A549 treated with GW870086 at 1 μM for 4 hours (cell line): ENCODE results near the gene GABRQ. TPM values are rescaled to one million over a fixed set of nuclear protein-coding genes. Genes with fewer than 3 reads are reported as not detected.

ENCODE experiments used
- total RNA-seq: library from RNA; stranded (reverse); fragments of 200-300 nt; extraction: Qiagen RNA extraction; gene quantifications from 5 replicates; pipeline ENCODE4 v1.2.3, GENCODE V29; 2022; ENCODE audit warnings: low read depth

Gene GABRQ
- total RNA-seq, result 0.18 to 0.27 TPM (median 0.23 TPM) in 5 replicates

DNA sequence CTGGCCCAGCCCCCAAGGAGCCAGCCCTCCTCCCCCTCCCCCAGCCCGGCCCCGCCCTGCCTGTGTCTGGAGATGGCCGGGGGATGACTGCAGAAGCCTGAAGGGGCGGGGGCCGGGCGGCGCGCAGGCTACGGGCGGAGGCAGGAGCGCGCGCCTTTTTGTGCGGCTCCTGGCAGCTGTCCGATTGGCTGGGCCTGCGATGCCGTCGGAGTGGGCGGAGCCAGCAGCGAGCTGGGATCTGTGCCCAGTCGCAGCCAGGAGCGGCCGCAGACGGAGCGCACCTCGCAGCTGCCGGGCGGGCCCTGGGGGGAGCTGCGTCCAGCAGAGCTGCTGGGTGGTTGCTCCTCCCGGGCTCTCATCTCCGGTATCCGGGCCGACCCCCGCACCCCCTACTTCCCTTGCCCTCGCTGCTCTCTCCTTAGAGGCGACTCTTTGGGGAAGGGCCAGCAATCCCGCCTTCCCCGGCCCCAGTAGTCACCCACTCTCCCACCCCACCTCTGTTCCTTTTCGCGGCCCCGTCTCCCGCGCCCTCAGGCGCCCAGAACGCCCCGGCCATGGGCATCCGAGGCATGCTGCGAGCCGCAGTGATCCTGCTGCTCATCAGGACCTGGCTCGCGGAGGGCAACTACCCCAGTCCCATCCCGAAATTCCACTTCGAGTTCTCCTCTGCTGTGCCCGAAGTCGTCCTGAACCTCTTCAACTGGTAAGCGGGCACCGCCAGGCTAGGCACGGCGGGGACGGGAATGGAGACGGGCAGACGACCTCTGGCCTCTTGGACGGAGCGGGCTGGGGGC lies at the start of gene GABRQ:
Gene GABRQ (plus strand): TSS at position 247 of the 794 bp plus-strand sequence. CDS start 308 bp downstream, at position 555.

DNA sequence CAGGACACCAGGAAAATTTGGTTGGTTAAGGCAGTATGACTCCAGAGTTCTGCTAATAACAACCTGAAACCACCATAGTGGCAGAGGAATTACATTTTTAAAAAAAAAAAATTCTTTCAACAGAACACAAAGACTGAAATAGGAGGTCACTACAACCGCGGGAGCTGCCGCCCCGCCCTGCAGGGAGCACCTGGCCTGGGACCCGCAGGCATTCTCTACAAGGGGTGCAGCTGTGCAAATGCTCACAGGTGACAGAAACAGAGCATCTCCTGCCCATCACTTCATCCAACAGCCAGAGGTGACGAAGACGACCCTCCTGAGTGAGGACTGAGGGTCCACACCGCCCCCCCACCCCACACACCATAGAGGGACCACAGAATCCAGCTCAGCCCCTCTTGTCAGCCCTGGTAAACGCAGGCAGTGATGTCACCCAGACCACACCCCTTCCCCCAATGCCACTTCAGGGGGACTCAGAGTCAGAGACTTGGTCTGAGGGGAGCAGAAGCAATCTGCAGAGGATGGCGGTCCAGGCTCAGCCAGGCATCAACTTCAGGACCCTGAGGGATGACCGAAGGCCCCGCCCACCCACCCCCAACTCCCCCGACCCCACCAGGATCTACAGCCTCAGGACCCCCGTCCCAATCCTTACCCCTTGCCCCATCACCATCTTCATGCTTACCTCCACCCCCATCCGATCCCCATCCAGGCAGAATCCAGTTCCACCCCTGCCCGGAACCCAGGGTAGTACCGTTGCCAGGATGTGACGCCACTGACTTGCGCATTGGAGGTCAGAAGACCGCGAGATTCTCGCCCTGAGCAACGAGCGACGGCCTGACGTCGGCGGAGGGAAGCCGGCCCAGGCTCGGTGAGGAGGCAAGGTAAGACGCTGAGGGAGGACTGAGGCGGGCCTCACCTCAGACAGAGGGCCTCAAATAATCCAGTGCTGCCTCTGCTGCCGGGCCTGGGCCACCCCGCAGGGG lies 60.5 kb downstream of the GABRQ start, which contains the start of gene MAGEA3:
Gene MAGEA3 (plus strand): TSS at position 843 of the 980 bp plus-strand sequence. CDS start 2,039 bp downstream, outside the sequence.

Other genes with a start within 250 kb of the GABRQ start
- gene GABRA3, start 186.6 kb upstream of the GABRQ start, total RNA-seq, result 0.36 to 0.91 TPM (median 0.45 TPM) in 5 replicates
- 2.6 to 4.7 TPM (median 3.8 TPM) in 5 replicates for gene MAGEA3, start 60.9 kb downstream of the GABRQ start, total RNA-seq
- gene CSAG2, start 71.4 kb downstream of the GABRQ start, total RNA-seq, result not detected in 5 replicates
- gene MAGEA2B, start 76.7 kb downstream of the GABRQ start, total RNA-seq, result not detected in 5 replicates
- 0.17 to 0.45 TPM (median 0.26 TPM) in 4 of 5 replicates, not detected in the other for gene CSAG1, start 95.8 kb downstream of the GABRQ start, total RNA-seq
- 0.13 to 0.22 TPM (median 0.17 TPM) in 5 replicates for gene MAGEA12, start 95.9 kb downstream of the GABRQ start, total RNA-seq
- gene MAGEA2, start 115.9 kb downstream of the GABRQ start, total RNA-seq, result 0.16 to 0.24 TPM in 2 of 5 replicates, not detected in the others
- gene CSAG3, start 121.3 kb downstream of the GABRQ start, total RNA-seq, result not detected in 5 replicates
- 10.6 to 13.7 TPM (median 12.4 TPM) in 5 replicates for gene MAGEA6, start 131.8 kb downstream of the GABRQ start, total RNA-seq
- 68.5 to 80.9 TPM (median 76.0 TPM) in 5 replicates for gene CETN2, start 192.9 kb downstream of the GABRQ start, total RNA-seq
- gene NSDHL, start 193.2 kb downstream of the GABRQ start, total RNA-seq, result 40.5 to 48.5 TPM (median 44.2 TPM) in 5 replicates